Stimulated activated CD8-positive, alpha-beta memory T cell treated with anti-CD3 and anti-CD28 coated beads, Interleukin-4, amount 100 ng/mL, for 1 hour (primary cell): ENCODE measurements around the gene SLC40A1.

Experiments
- DNase-seq, 2 donors: peaks; one replicate each; pipeline ENCODE4 v3.0.0-alpha.2; 2020; ENCODE audit warnings: low read depth in 2 of 2, low spot score in 1 of 2

The SLC40A1 gene

DNA sequence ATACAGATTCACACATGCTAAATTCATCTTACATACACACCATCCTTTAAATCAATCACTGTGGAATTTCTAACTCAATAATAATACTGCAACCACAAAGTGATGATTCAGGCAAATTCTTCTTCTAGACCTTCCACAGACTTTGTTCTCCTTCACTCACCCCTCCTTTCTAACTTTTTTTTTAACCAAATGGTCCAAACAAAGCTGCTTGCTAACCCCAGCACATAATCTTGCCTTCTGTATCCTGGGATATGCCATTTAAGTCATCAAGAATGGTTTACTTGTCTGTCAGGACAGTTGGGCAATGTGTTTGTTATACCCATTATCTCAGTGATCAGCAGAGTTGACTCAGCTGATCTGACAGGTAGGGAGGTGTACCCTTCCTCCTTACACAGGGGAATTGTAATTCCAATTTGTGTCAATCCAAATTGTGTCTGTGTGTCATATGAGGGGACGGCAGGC lies 10.0 kb downstream of the SLC40A1 start:
- no peak for DNase-seq

DNA sequence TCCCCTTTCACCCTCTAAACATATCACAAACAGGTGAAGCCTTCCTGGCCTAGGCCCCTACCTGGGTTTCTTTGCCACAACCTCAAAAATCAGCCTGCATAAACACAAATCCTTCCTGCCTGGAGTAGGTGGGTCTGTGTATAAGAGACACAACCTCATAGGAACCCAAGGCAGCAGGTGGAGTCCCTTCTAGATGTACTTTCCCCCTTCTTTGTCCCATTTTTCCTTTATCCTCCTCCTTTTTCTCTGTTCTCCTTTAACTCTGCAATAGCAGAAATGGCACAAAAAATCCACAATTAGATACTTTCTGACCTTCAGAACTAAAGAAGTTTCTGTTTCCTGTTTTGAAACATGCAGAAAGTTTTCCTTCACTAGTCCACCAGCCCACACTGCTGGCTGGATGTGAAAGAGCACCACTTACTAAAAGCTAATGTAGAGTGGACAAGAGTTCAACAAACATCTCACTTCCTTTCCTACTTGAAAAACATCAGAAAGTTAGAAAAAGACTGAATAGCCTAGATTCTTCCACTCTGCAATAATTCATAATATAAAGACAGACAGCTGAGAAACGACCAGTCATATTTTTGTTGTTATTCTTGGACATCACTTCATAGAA lies 11.2 kb downstream of the SLC40A1 start:
- no peak for DNase-seq

DNA sequence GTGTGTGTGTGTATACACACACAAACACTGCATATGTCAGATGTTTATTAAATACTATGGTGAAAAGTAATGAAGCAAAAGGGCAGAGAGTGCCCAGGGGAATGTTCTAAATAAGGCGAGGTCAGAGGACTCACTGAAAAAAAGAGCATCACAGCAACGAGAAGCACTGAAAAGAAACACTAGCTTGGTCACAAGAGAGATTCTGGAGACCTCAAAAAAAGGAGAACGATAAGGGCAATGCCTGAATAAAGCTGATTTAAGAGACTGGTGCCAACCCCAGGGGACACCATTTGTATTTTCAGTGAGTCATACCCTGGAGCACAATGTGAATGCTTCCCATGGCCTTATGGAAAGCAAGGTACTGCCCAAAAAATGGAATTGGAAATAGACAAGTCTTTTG lies 14.5 kb downstream of the SLC40A1 start:
- DNase-seq = no peak

DNA sequence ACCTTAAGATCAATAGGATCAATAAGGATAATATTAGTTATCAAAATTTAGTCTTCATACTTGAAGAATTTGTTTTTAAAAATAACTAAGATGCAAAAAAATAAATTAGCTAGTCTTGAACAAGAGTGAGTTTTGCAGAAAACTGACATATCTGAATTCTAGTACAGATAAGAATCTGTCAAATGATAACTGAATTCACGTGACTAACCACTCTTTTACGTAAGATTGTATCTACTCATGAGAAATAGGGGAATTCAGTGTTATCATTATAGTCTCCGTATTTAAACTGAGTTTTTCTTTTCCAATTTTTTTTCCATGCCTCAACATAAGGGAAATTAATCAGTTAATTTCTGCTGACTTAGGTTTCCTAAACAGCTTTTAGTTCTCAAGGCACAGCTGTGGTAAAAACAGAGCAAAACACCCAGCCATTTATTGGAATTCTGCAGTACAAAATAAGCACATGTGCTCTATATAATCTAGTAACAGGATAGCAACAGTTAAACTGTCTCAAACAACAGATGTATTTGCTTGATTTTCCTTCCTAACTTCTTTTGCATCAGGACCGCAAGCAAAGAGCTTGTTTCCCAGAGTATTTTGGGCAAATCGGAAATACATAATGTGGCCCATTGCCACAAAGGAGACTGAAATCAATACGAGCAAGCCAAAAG lies 19.1 kb downstream of the SLC40A1 start:
- DNase-seq = no peak

DNA sequence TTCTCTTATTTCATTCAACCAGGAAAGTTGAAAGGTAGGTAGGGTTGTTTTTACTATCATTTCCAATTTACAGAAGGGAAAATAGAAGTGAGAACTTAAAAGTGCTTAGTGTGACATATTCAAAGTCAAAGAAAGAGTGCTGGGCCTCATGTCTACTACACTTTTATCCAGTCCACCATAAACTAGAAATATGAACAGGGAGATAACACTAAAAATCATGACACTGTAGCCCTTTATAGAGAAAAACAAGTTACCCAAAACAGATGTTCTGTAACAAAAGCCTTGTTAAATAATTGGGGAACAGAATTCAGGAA lies 20.4 kb downstream of the SLC40A1 start:
- no peak for DNase-seq

DNA sequence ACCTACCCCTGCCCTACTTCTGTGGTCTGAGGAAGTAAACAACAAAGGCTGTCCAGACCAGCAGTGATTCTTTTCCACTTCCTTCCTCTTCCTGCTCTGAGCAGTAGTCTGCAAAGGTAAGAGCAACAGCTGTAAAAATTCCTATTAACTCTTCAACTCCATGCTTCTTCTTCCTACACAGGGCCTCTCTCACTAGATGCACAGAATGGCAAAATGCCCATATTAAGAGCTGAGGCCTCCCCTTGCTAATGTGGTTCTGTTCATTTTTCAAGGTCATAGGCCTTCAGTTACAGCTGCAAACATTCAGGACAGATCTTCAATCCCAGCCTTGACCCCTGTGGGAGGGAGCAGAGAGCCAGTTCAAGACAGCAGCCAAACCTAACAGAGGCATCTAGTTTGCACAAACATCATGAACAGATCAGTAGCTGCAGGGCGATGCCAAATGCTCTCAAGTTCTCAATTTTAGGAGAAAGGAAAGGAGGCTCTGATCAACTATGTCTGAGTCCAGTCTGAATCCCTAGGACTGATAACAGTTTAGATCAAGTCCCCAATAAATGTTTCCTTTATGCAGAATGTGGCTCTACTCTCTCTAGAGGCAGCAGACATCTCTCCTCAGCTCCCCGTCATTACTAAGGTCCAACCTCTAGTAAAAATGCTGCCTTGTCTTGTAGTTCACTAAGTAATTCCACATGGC lies 20.9 kb downstream of the SLC40A1 start:
- no peak for DNase-seq

DNA sequence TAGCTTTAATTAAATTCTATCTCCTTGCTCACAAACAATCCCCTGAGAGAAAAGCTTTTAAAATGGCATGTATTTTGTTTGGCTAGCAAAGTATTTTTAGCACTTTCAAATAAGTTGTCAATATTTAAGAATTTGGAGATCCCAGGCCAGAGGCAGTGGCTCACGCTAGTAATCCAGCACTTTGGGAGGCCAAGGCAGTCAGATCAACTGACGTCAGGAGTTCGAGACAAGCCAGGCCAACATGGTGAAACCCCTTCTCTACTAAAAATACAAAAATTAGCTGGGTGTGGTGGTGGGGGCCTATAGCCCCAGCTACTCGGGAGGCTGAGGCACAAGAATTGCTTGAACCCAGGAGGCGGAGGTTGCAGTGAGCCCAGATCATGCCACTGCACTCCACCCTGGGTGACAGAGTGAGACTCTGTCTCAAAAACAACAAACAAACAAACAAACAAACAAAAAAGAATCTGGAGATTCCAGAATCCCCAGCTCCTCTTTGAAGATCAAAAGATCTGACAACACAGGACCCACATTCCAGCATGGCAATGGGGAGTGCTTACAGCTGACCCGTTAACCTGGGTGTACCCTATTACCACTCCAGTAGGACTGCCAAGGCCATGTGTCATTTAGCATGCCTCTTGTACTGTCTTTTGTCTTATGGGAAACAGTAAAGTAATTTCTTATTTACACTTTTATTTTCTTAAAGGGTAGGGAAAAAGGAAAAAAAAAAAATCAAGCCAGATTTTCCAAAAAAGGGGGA lies 21.9 kb downstream of the SLC40A1 start:
- DNase-seq = no peak

DNA sequence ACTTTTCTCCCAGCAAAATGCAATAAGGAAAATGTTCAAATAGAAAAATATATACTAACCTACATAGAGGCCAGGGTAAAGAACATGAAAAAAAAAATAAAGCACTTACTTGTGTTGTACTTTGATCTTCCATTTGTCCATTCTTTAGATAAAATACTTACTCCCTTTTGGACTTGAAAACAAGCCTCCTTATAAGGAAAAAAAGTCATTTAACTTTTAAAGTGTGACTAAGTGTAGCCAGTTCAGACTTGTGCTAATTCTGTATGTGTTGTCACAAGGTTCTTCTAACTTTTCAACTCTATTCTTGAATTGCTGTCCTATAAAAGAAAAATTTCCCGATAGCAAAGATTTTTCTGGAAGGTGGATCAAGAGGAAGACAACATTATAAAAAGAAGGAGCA lies 23.2 kb downstream of the SLC40A1 start:
- no peak for DNase-seq

DNA sequence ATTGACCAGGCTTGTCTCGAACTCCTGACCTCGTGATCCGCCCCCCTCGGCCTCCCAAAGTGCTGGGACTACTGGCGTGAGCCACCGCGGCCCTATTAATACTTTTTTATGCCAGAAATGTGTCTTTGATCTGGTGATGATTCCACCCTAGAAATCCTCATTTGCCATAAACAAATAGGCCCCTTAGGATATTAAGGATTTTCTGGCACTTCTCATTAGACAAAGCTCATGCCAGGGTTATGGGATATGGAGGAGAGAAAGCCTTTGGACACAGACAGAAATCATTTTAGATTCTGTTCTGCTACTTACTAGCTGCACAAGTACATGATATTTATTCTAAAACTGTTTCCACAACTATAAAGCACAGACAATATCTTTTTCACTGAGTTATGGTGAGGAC lies 24.1 kb downstream of the SLC40A1 start:
- no peak for DNase-seq

DNA sequence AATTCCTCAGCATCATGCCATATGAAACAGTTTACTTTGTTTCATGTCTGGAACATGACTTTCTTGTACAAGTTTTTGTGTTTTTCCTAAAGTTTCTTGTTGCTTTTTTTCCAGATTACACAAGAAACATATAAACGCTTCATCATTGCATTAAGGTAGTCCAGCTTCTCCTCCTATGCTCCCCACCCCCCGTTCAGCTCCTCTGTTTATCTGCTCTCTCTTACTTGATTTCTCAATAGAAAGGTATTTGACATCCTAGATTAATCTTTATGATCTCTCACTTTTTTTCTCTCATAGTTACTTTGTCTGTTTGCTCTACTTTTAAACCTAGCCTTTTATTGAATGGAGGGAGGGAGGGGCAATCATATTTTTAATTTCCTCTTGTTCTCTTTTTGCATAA lies 25.4 kb downstream of the SLC40A1 start:
- DNase-seq = no peak

DNA sequence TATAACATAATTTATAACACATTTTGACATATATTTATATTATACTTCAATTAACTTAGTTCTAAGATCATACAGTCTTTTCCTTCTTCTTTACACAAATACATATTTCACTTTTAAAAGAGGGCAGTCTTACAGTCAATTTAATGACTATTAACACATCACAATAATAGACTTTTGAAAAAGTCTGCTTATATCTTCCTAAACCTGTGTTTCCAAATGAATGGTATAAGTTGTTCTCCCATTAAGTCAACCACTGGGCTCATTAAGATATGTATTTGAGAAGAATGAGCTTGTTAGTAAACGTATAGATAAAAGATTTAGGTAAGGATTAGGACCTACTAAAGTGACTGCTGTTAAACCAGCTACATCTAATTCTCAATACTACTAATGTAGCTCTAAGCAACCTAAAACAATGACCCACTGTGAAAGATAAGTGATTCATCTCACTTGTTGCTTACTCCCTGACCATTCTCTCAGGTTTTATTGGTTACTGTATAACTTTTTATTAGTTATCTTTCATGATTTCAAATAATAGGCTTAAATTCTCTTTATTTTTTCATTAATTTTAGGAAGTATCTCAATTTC lies 27.0 kb downstream of the SLC40A1 start:
- DNase-seq = no peak

DNA sequence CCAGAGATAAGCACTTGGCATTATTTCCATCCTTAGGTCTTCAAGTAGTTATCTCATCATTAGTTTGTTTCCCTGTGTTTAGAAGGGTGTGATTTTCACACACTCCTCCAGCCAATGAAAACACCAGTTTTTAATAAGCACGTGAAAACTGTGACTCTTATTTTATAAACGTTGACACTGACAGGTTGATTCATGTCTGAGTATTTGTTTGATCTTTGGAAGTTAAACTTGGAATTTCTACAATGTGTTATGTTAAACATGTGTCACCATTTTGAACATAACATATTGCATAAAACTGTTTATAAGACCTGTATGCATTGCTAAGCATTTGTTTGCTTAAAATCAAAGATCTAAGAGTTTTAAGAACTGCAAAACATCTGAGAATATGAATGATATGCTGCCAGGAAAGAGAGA lies 27.6 kb downstream of the SLC40A1 start:
- DNase-seq = no peak

DNA sequence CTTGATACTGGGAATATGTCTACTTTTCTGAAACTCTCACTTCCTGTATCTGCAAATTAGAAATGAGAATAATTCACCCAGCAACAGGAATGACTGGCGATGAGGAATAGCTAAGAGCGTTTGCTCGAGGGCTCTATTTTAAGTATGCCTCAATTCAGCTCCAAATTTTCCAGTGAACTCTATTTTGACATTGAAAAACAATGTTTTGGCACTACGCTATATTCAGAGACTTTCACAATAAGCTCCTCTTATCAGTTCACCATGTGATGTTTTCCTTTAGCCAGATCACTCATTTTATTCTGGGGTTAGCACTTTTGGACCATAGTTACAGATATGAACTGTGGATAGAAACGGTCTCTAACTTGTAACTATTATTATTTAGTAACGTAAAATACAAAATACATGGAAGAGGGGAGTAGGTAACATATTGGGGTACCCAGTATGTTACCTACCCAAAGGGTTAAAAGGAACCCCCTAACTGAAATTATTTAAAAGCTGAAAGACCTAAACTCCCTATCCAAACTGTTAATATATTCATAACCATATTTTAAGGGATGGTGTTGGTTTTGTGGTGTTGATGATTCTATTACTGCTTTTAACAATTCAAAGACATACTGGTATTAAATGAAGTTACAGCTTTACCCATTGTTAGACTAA lies 28.1 kb downstream of the SLC40A1 start:
- DNase-seq = no peak

DNA sequence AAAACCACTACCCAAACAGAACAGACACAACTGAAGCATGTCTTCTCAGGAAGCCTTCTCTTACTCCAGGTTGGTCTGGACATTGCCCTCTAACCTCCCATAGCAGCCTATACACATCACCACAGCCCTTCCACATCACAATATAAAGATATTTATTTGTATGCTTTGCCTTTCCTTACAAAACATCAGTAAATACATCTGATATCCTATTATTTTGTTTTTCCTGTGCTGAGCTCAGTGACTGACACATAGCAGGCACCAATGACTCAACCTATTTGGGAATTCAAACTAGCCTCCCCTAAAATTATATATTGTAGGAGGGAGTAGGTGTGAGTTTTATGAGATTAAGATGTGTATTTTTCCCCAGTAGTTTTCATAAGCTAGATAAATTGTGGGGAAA lies 28.8 kb downstream of the SLC40A1 start:
- DNase-seq = no peak

DNA sequence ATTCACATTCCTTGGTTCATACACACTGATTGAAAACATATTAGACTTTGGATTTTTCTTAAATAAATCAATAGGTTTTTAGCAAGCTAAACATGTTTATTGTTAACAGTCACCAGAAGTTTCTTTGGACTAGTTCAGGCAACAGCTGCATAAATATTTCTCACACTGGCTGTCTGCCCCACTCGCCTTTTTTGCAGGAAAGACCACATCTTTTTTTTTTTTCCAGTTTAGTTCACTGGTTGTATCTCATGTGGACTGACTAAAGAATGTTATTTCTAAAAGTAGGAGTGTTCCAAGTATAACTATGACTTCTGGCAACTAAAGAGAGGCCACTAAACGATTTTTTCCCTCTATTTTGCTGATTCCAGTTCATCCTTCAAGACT lies 31.1 kb downstream of the SLC40A1 start:
- no peak for DNase-seq

DNA sequence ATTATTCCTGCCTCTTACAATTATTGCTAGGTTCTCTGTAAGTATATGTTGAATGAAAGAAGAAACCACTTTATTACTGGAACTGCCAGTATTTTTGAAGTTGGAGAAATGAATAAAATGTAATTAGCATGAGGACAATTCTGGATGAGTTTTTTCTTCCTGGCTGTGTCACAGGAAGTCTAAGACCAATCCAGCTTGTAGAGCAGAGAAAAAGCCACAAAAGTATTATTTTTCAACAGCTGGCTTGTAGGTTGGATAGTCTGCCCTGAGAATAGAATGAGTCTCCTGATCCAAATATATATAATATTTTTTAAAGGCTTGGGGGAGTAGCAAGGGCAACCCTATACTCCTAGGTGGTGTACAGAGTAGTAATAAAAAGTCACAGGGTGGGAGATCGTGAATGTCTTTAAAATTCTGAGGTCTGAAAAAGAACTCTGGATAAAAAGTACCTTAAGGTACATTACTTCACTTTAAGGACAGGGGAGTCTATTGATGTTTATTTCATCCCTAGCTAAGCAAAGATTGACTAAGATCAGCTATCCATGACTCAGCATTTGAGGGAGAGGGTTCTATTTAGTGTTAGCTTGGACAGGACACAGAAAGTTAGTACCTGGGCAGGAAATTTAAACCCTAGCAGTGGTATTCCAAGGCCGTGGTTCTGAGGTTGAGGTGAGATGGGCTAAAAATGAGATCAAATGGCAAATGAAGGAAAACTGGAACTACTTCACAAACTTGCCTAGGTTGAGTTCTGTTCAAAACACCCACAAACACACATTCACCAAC lies 31.7 kb downstream of the SLC40A1 start:
- DNase-seq = no peak

DNA sequence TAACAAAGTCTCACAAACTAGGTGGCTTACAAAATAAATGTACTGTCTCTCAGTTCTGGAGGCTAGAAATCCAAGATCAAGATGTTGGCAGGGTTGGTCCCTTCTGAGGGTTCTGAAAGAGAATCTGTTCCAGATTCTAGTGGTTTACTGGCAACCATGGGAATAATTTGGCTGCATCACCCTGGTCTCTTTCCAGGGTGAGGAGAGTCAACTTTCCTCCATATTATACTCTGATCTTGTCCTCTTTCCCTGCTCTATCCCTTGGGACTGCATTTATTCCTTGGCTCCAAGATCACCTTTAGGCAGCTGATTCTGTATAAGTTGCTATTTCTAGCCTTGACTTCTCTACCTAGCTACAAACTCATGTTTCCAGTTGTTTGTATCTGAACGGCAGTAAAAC lies 35.2 kb downstream of the SLC40A1 start:
- no peak for DNase-seq

DNA sequence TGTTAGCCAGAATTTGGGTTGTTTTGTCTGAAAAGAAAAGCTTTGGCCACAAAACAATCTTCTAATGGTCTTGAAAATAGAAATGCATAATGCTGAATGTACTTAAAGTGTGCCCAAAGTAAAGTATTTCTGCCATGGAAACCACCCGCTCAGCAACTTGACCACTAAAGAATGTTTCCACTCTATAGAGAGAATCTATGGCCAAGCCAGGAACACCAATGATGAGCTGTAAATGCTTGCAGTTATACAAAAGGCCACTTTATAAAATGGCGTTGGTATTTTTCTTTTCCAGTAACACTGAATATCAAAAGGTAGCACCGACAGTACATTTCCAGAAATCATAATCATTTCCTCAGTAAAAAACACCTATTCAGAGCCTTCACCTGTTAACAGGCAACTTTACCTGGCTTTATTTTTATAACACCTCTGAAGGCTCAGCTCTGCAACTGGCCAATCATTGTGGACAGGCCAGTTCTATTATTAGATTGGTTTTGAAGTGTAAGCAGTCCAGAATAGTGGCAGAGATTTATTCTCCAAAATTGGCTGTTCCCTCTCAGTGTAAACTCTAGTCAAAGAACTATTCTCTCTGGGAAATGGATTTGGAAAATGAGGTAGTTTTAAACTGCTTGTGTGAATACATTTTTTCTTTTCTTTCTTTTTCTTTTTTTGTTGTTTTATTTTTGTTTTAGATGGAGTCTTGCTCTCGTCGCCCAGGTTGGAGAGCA lies 36.1 kb downstream of the SLC40A1 start:
- no peak for DNase-seq

DNA sequence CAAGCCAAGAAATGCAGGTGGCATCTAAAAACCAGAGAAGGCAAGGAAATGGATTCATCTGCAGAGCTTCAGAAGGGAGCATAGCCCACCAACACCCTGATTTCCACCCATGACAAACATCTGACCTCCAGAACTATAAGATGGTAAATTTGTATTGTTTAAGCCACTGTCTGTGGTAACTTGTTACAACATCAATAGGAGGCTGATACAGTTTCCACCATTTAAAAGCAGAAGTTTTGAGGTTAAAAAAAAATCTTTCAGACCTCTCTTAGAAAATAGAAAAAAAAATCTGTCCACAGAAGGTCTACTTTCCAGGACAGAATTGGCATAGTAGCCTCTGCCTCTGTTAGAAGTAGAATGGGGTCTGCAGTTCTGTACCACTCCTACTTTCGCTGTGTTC lies 37.2 kb downstream of the SLC40A1 start:
- no peak for DNase-seq
